Pancreas (tissue), 10 donors: ENCODE data around the gene WTIP. TPM values are rescaled to one million over a fixed set of nuclear protein-coding genes. Genes with fewer than 3 reads are reported as not detected.
A peak's percentile ranks its signal among the peaks of the same experiment; 100 is the strongest.

Experiments
- ATAC-seq, 4 donors: fragments of 200-7000 bp; cut with Tn5 transposase; one replicate each; pipeline versions ENCODE4 v1.8.0 to v1.9.1; 2020; ENCODE audit warnings: mild to moderate bottlenecking in 4 of 4, moderate library complexity in 4 of 4
- DNase-seq, 6 donors: peaks; one replicate each; pipeline ENCODE4 v3.0.0-alpha.2; 2020
- FAIRE-seq: peaks from 2 replicates; lab custom pipeline; 2012; peaks lifted over from hg19 to GRCh38; lab: Jason Lieb, UNC
- H3K27ac ChIP-seq, 4 donors: fragments of 200-600 bp; sonication (generic); 1 replicate in 3 of 4; 2 replicates in 1 of 4; pipeline versions ENCODE4 v1.5.0 to v1.8.0; 2020
- H3K27me3 ChIP-seq, 4 donors: fragments of 200-600 bp; one replicate each; pipeline ENCODE4 v1.8.0; 2021
- H3K36me3 ChIP-seq, 3 donors: fragments of 200-600 bp; sonication (generic) in 1 of 3; one replicate each; pipeline versions ENCODE4 v1.5.0 to v1.8.0; 2020 to 2021
- H3K4me1 ChIP-seq, 3 donors: fragments of 200-600 bp; one replicate each; pipeline ENCODE4 v1.8.0; 2021
- H3K4me3 ChIP-seq, 4 donors: fragments of 200-600 bp; sonication (generic) in 2 of 4; one replicate each; pipeline versions ENCODE4 v1.5.0 to v1.8.0; 2020 to 2021
- H3K9me3 ChIP-seq, 4 donors: fragments of 200-600 bp; one replicate each; pipeline ENCODE4 v1.8.0; 2021
- WGBS, 2 donors: extraction: QIAGEN DNeasy Blood & Tissue Kit; methylation state at CpG; one replicate each; pipeline ENCODE4 v1.1.7; 2013; 5-methylcytosine and 5-hydroxymethylcytosine counted together
- intact Hi-C, 3 donors: fragments of 100-400 bp; cut with DNase I; formaldehyde crosslinking; loops; one replicate each; pipeline versions ENCODE4 v1.11.1 to v1.14.2; 2022
- polyA plus RNA-seq, 2 donors: library from polyadenylated mRNA; stranded (reverse); fragments of 200-250 nt; gene quantifications; one replicate each; pipeline ENCODE4 v1.2.3, GENCODE V29; 2013
- total RNA-seq, 6 donors: library from RNA; stranded (reverse); fragmentation: NEBNext Ultra II Directional in 4 of 6; extraction: Animal tissue kit (Norgen Biotek cat#: 25700) in 4 of 6; gene quantifications; one replicate each; pipeline versions ENCODE4 v1.2.1 to v1.2.4, GENCODE V29; 2021 to 2023
- TF ChIP-seq, protein P1 (sequence below), 4 donors: fragments of 200-600 bp; sonication (generic) in 3 of 4; IDR thresholded peaks; one replicate each; pipeline versions ENCODE4 v1.5.0 to v1.8.0; 2021; ENCODE audit warnings: antibody characterized with exemption in 4 of 4
- donor health status: healthy with polysubstance abuse.
- donor health status: DM: no; HTN: no; CAD: no; lungs with moderate emphysema.
- donor health status: DM: no; HTN: no; CAD: no.
- donor health status: control.
- donor health status: control.
- donor health status: Bipolar disorder and iron deficiency.
- donor health status: DM: yes; HTN: yes; CAD: no.
- donor health status: DM: no; HTN: no; CAD: no.
- donor health status: DM: no; HTN: no; CAD: no.
- donor health status: DM: yes; HTN: yes; CAD: no.

The WTIP gene
- total and polyA plus RNA-seq, 8 donors, result 3.4 to 11.3 (median 4.4) TPM

DNA sequence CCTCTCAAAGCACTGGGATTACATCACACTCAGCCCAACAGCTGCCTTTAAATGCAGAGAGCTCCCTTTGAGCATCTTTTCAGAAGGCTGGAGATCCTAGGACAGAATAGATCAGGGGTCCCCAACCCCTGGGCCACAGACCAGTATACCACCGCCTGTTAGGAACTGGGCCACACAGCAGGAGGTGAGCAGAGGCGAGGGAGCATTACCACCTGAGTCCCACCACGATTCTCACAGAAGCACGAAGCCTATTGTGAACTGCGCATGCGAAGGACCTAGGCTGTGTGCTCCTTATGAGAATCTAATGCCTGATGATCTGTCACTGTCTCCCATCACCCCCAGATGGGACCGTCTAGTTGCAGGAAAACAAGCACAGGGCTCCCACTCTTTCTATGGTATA lies 2.2 kb upstream of the WTIP start:
- no peak overlapping the region for H3K4me3 ChIP-seq
- H3K27ac ChIP-seq, result no peak overlapping the region
- H3K27me3 ChIP-seq, result no peaks in the 10 kb centered on the region
- no peaks in the 10 kb centered on the region for H3K4me1 ChIP-seq
- DNase-seq (no peak), FAIRE-seq (no peak), ATAC-seq (no peak)
- TF ChIP-seq, protein P1, sequence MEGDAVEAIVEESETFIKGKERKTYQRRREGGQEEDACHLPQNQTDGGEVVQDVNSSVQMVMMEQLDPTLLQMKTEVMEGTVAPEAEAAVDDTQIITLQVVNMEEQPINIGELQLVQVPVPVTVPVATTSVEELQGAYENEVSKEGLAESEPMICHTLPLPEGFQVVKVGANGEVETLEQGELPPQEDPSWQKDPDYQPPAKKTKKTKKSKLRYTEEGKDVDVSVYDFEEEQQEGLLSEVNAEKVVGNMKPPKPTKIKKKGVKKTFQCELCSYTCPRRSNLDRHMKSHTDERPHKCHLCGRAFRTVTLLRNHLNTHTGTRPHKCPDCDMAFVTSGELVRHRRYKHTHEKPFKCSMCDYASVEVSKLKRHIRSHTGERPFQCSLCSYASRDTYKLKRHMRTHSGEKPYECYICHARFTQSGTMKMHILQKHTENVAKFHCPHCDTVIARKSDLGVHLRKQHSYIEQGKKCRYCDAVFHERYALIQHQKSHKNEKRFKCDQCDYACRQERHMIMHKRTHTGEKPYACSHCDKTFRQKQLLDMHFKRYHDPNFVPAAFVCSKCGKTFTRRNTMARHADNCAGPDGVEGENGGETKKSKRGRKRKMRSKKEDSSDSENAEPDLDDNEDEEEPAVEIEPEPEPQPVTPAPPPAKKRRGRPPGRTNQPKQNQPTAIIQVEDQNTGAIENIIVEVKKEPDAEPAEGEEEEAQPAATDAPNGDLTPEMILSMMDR (IDR thresholded peaks at IDR 0.05), result no peak
- intact Hi-C loops, result no loop called here
- H3K36me3 ChIP-seq, result no peaks in the 10 kb centered on the region
- WGBS, 2 donors, result 74 to 88% methylated on average over 7 of the region's 7 CpGs
- H3K9me3 ChIP-seq, result no peaks in the 10 kb centered on the region

DNA sequence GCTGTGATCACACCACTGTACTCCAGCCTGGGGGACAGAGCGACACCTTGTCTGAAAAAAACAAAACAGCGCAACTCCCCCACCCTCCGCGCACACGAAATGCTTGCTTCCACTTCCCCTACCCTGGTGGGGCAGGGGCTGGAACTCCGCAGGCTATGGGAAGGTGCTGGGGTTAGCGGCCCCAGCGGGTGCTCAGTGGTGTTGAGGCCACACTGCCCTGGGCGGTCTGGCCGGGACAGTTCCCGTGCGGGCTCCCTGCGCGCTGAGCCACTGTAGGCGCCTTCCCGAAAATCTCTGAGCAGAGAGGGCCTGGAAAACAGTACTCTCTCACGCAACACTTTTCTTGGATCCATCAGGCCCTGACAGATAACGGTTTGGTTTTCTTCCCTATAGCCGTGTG lies 1.1 kb upstream of the WTIP start:
- H3K4me1 ChIP-seq, result no peaks in the 10 kb centered on the region
- H3K36me3 ChIP-seq, result no peaks in the 10 kb centered on the region
- WGBS, 2 donors, result 88 to 89% methylated on average over 19 of the region's 19 CpGs
- H3K4me3 ChIP-seq, result no peak overlapping the region
- H3K27ac ChIP-seq, result no peak overlapping the region
- no peaks in the 10 kb centered on the region for H3K9me3 ChIP-seq
- ATAC-seq, result no peak
- no peak for FAIRE-seq
- intact Hi-C loops, result no loop called here
- TF ChIP-seq, protein P1 (IDR thresholded peaks at IDR 0.05), result no peak
- H3K27me3 ChIP-seq, result no peaks in the 10 kb centered on the region
- peak in 1 of 6 donors; percentile 45 for DNase-seq

DNA sequence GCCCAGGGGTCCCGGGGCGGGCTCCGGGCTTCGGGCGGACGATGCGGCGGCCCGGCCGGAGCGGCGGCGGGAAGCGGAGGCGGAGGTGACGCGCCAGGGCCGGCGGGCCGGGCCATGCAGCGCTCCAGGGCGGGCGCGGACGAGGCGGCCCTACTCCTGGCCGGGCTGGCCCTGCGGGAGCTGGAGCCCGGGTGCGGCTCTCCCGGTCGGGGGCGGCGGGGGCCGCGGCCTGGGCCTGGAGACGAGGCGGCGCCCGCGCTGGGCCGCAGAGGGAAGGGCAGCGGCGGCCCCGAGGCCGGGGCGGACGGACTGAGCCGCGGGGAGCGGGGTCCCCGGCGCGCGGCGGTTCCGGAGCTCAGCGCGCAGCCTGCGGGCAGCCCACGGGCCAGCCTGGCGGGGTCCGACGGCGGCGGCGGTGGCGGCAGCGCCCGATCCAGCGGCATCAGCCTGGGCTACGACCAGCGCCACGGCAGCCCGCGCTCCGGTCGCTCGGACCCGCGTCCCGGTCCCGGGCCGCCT lies 362 bp downstream of the WTIP start:
- TF ChIP-seq, protein P1 (IDR thresholded peaks at IDR 0.05), result no peak
- intact Hi-C loops, result no loop called here
- DNase-seq (no peak), ATAC-seq (peak in 3 of 4 donors; percentile 33 to 46 (median 34)), FAIRE-seq (no peak)
- Histone ChIP-seq H3K4me1 (no peaks in the 10 kb centered on the region), H3K36me3 (no peaks in the 10 kb centered on the region), H3K9me3 (no peaks in the 10 kb centered on the region), H3K27ac (no peak overlapping the region), H3K4me3 (peak overlapping the region; percentile 26 to 49 (median 36)), H3K27me3 (no peaks in the 10 kb centered on the region)
- 0 to 2% methylated on average over 37 to 84 of the region's 84 CpGs for WGBS, 2 donors

DNA sequence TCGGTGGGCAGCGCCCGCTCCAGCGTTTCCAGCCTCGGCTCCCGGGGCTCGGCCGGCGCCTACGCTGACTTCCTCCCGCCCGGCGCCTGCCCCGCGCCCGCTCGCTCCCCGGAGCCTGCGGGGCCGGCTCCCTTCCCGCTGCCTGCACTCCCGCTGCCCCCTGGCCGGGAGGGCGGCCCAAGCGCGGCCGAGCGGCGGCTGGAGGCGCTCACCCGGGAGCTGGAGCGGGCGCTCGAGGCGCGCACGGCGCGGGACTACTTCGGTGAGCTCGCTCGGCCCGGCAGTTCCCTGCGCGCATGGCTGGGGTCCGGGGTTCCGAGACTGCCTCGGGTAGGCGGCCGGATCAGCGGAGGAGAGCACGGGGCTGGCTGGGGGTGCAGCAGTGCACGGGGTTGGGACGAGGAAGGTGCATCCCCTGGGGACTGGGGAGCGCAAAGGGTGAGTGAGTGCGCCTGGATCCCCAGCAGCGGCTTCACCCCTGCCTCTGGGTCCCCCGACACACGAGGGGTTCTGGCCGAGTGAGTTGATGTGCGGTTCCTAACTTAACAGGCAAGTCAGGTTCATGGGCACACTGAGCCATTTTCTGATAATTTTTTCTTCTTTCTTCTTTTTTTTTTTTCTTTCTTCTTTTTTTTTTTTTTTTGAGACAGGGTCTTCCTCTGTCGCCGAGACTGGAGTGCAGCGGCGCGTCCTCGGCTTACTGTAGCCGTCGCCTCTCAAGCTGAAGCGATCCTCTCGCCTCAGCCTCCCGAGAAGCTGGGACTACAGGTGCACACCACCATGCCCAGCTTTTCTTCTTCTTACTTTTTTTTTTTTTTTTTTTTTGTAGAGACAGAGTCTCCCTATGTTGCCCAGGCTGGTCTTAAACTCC lies 1.1 kb downstream of the WTIP start:
- peak in 2 of 4 donors; percentile 34 to 47 for ATAC-seq
- no peak overlapping the region for H3K27ac ChIP-seq

More for the DNA sequence above, 1.1 kb downstream of the WTIP start:
- Histone ChIP-seq H3K4me3 (peak overlapping the region; percentile 26 to 49 (median 36)), H3K36me3 (no peaks in the 10 kb centered on the region), H3K4me1 (no peaks in the 10 kb centered on the region), H3K9me3 (no peaks in the 10 kb centered on the region), H3K27me3 (no peaks in the 10 kb centered on the region)
- peak in 1 of 6 donors; percentile 68 for DNase-seq
- intact Hi-C loops, result no loop called here
- 10 to 16% methylated on average over 48 to 72 of the region's 72 CpGs for WGBS, 2 donors
- FAIRE-seq, result no peak
- TF ChIP-seq, protein P1 (IDR thresholded peaks at IDR 0.05), result no peak
